Astrocyte (in vitro differentiated cells and primary cell): ENCODE data around the gene HMGCS2. TPM values are rescaled to one million over a fixed set of nuclear protein-coding genes. Genes with fewer than 3 reads are reported as not detected.

Experiments
- DNase-seq: peaks from one replicate; pipeline ENCODE4 v3.0.0-alpha.2; 2010; ENCODE audit warnings: low read depth
- FAIRE-seq: peaks from 2 replicates; lab custom pipeline; 2011; peaks lifted over from hg19 to GRCh38; lab: Jason Lieb, UNC
- H2AFZ ChIP-seq: 2 replicates; pipeline ENCODE4 v1.6.0; 2012; ENCODE audit warnings: low read depth, low read length, inconsistent platforms
- H3K27ac ChIP-seq: 2 replicates; pipeline ENCODE4 v1.5.1; 2011; ENCODE audit warnings: low read depth, low read length, inconsistent platforms
- H3K27me3 ChIP-seq: 2 replicates; pipeline ENCODE4 v1.6.0; 2011; ENCODE audit warnings: low read length, inconsistent platforms; ENCODE audit not compliant: insufficient read depth
- H3K36me3 ChIP-seq: 2 replicates; pipeline ENCODE4 v1.5.1; 2011; ENCODE audit warnings: low read length, inconsistent platforms; ENCODE audit not compliant: insufficient read depth
- H3K4me1 ChIP-seq: 2 replicates; pipeline ENCODE4 v1.5.1; 2011; ENCODE audit warnings: low read length, inconsistent platforms; ENCODE audit not compliant: insufficient read depth
- H3K4me2 ChIP-seq: 2 replicates; pipeline ENCODE4 v1.6.0; 2012; ENCODE audit warnings: low read length, inconsistent platforms
- H3K4me3 ChIP-seq: 2 replicates; pipeline ENCODE4 v1.5.1; 2011; ENCODE audit warnings: low read depth, mild to moderate bottlenecking, low read length, inconsistent platforms; ENCODE audit not compliant: insufficient read depth
- H3K79me2 ChIP-seq: 2 replicates; pipeline ENCODE4 v1.6.0; 2012; ENCODE audit warnings: mild to moderate bottlenecking, low read length, inconsistent platforms; ENCODE audit not compliant: insufficient read depth
- H3K9ac ChIP-seq: 2 replicates; pipeline ENCODE4 v1.6.0; 2012; ENCODE audit warnings: mild to moderate bottlenecking, low read length, inconsistent platforms
- H3K9me3 ChIP-seq: 2 replicates; pipeline ENCODE4 v1.5.1; 2012; ENCODE audit warnings: low read depth, mild to moderate bottlenecking, low read length, inconsistent platforms; ENCODE audit not compliant: insufficient read depth
- H4K20me1 ChIP-seq: 2 replicates; pipeline ENCODE4 v1.6.0; 2012; ENCODE audit warnings: low read length, inconsistent platforms; ENCODE audit not compliant: insufficient read depth
- H3K27ac Mint-ChIP-seq: one replicate; pipeline ENCODE4 v1.8.0; 2021; ENCODE audit warnings: mild to moderate bottlenecking, mixed read lengths; ENCODE audit not compliant: unreplicated experiment
- H3K27me3 Mint-ChIP-seq: one replicate; pipeline ENCODE4 v1.8.0; 2021; ENCODE audit warnings: low read depth, mixed read lengths; ENCODE audit not compliant: unreplicated experiment
- H3K36me3 Mint-ChIP-seq: one replicate; pipeline ENCODE4 v1.8.0; 2021; ENCODE audit warnings: low read depth, mixed read lengths; ENCODE audit not compliant: unreplicated experiment
- H3K4me1 Mint-ChIP-seq: one replicate; pipeline ENCODE4 v1.8.0; 2021; ENCODE audit warnings: low read depth, mixed read lengths; ENCODE audit not compliant: unreplicated experiment
- H3K4me3 Mint-ChIP-seq: one replicate; pipeline ENCODE4 v1.8.0; 2021; ENCODE audit warnings: mild to moderate bottlenecking, moderate library complexity, mixed read lengths; ENCODE audit not compliant: unreplicated experiment
- H3K9me3 Mint-ChIP-seq: one replicate; pipeline ENCODE4 v1.8.0; 2021; ENCODE audit warnings: mild to moderate bottlenecking, mixed read lengths; ENCODE audit not compliant: unreplicated experiment
- EZH2 ChIP-seq: IDR thresholded peaks from 2 replicates; pipeline ENCODE4 v1.6.1; 2012; ENCODE audit warnings: mild to moderate bottlenecking, low read length, inconsistent platforms; ENCODE audit not compliant: insufficient read depth
- total RNA-seq: library from RNA; stranded (reverse); gene quantifications from 2 replicates; pipeline ENCODE4 v1.2.1, GENCODE V29; 2021
- TF ChIP-seq, protein P1 (sequence below): IDR thresholded peaks from 2 replicates; pipeline ENCODE4 v1.5.1; 2011; ENCODE audit warnings: low read depth, mild to moderate bottlenecking, inconsistent platforms, low read length, moderate library complexity; ENCODE audit not compliant: insufficient read depth

Gene HMGCS2
- total RNA-seq, 1 donor from 2014 or later, result not detected

DNA sequence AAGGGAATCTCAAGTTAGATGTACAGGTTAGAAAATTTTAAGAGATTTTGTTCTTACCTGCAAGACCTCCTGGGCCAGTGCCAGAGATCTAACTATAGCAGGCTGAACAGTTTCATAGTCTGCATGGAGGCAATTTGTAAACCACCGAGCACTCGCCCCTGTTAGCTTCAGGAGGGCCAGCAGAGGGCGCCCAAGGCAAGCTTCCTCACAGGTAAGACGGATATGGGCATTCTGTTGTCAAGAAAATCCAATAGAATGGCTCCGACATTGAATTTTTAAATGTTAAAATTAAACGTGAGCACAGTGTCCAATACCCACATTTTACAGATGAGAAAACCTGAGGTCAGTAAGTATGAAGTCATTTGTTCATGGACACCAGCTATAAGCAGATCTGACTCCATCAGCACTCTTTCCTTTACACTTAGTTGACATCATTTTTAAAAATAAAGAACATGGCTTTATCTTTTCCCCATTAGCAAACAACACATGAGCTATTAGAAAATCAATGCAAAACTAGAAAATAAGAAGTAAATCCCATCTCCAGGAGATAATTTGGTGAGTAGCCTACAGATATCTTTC, 40.4 kb upstream of the HMGCS2 start:
- no peaks in the 10 kb centered on the region for H4K20me1 ChIP-seq
- H2AFZ ChIP-seq, result no peak overlapping the region
- no peaks in the 10 kb centered on the region for H3K36me3 ChIP-seq
- no peak overlapping the region for H3K27ac Mint-ChIP-seq
- no peaks in the 10 kb centered on the region for H3K4me1 ChIP-seq
- no peak overlapping the region for H3K9ac ChIP-seq
- peaks cover 26% of the 10 kb centered on the region for H3K27me3 Mint-ChIP-seq
- H3K9me3 Mint-ChIP-seq, result peaks cover 5% of the 10 kb centered on the region
- H3K9me3 ChIP-seq, result no peaks in the 10 kb centered on the region
- no peaks in the 10 kb centered on the region for H3K79me2 ChIP-seq
- FAIRE-seq, result peak; percentile 52
- peak overlapping the region; percentile 21 for H3K4me2 ChIP-seq
- no peaks in the 10 kb centered on the region for H3K36me3 Mint-ChIP-seq
- no peak overlapping the region for H3K27ac ChIP-seq
- no peak overlapping the region for H3K4me3 ChIP-seq
- no peaks in the 10 kb centered on the region for H3K4me1 Mint-ChIP-seq
- peaks cover 23% of the 10 kb centered on the region for H3K27me3 ChIP-seq
- peak; percentile 35 for DNase-seq
- no peak overlapping the region for H3K4me3 Mint-ChIP-seq
- TF ChIP-seq, protein P1, sequence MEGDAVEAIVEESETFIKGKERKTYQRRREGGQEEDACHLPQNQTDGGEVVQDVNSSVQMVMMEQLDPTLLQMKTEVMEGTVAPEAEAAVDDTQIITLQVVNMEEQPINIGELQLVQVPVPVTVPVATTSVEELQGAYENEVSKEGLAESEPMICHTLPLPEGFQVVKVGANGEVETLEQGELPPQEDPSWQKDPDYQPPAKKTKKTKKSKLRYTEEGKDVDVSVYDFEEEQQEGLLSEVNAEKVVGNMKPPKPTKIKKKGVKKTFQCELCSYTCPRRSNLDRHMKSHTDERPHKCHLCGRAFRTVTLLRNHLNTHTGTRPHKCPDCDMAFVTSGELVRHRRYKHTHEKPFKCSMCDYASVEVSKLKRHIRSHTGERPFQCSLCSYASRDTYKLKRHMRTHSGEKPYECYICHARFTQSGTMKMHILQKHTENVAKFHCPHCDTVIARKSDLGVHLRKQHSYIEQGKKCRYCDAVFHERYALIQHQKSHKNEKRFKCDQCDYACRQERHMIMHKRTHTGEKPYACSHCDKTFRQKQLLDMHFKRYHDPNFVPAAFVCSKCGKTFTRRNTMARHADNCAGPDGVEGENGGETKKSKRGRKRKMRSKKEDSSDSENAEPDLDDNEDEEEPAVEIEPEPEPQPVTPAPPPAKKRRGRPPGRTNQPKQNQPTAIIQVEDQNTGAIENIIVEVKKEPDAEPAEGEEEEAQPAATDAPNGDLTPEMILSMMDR, result peak; percentile 94
- no peak for TF ChIP-seq EZH2

DNA sequence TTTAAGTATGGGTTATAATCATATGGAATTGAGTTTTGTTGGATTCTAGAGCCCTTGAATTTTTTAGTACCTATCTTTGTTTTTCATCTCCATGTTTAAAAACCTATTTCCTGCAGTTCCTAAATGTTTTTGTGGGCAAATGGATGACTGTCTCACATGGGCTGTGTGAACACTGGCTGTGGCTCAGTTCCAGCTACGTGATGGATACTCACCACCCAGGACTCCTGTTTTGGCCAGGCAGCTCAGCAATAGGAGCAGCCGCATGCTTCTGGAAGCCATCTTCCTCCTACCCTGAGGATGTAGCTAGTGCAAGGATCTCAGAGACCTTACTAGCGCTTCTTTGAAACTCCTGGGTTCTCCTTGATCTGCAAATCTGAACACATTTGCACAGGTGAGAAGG, 39.8 kb upstream of the HMGCS2 start:
- H3K4me2 ChIP-seq, result peak overlapping the region; percentile 21
- H3K27ac ChIP-seq, result no peak overlapping the region
- peaks cover 26% of the 10 kb centered on the region for H3K27me3 Mint-ChIP-seq
- H3K27ac Mint-ChIP-seq, result no peak overlapping the region
- TF ChIP-seq, protein P1, result no peak
- no peak for TF ChIP-seq EZH2
- FAIRE-seq (no peak), DNase-seq (peak; percentile 20)
- no peaks in the 10 kb centered on the region for H4K20me1 ChIP-seq
- peaks cover 7% of the 10 kb centered on the region for H3K9me3 Mint-ChIP-seq
- H3K27me3 ChIP-seq, result peaks cover 24% of the 10 kb centered on the region
- H3K4me3 Mint-ChIP-seq, result no peak overlapping the region
- H3K4me1 Mint-ChIP-seq, result peaks cover 2% of the 10 kb centered on the region
- H3K4me1 ChIP-seq, result no peaks in the 10 kb centered on the region
- no peak overlapping the region for H3K4me3 ChIP-seq
- H3K36me3 ChIP-seq, result no peaks in the 10 kb centered on the region
- no peaks in the 10 kb centered on the region for H3K79me2 ChIP-seq
- no peak overlapping the region for H3K9ac ChIP-seq
- H3K9me3 ChIP-seq, result no peaks in the 10 kb centered on the region
- no peak overlapping the region for H2AFZ ChIP-seq
- H3K36me3 Mint-ChIP-seq, result peaks cover 2% of the 10 kb centered on the region

DNA sequence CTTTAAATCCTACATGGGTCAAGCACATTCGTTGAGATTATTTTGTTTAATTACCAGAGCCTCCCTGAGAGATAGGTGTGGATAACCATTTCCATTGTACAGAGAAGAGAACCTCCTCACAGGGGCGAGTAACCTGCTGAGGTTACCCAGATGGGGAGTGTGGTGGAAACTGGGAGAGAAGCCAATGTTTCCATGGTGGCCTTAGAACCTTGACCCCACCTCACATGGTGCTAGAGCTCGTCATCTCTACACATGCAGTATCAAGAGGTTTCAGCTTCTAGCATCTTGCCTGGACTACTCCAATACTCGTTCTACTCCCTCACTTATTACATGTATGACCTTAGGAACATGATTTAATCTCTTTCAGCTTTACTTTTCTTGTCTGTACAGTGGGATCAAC, 37.8 kb upstream of the HMGCS2 start:
- Mint-ChIP-seq H3K27me3 (peaks cover 30% of the 10 kb centered on the region), H3K27ac (no peak overlapping the region), H3K36me3 (peaks cover 2% of the 10 kb centered on the region), H3K4me1 (peaks cover 3% of the 10 kb centered on the region), H3K9me3 (peaks cover 6% of the 10 kb centered on the region), H3K4me3 (no peak overlapping the region)
- no peaks in the 10 kb centered on the region for H3K4me1 ChIP-seq
- FAIRE-seq, result no peak
- H3K9ac ChIP-seq, result no peak overlapping the region
- no peak for TF ChIP-seq EZH2
- TF ChIP-seq, protein P1, result no peak
- H3K27ac ChIP-seq, result no peak overlapping the region
- H3K4me3 ChIP-seq, result no peak overlapping the region
- H3K4me2 ChIP-seq, result no peak overlapping the region
- no peak overlapping the region for H2AFZ ChIP-seq
- DNase-seq, result no peak
- no peaks in the 10 kb centered on the region for H3K36me3 ChIP-seq
- no peaks in the 10 kb centered on the region for H4K20me1 ChIP-seq
- no peaks in the 10 kb centered on the region for H3K9me3 ChIP-seq
- peaks cover 34% of the 10 kb centered on the region for H3K27me3 ChIP-seq
- H3K79me2 ChIP-seq, result no peaks in the 10 kb centered on the region
